ENCODE results near the gene PRRX2.
"Not testable (repeated sequence)": the region's sequence is repeated elsewhere in the genome, so short reads cannot be mapped to it uniquely, and the experiment has no call there.

The PRRX2 gene

DNA sequence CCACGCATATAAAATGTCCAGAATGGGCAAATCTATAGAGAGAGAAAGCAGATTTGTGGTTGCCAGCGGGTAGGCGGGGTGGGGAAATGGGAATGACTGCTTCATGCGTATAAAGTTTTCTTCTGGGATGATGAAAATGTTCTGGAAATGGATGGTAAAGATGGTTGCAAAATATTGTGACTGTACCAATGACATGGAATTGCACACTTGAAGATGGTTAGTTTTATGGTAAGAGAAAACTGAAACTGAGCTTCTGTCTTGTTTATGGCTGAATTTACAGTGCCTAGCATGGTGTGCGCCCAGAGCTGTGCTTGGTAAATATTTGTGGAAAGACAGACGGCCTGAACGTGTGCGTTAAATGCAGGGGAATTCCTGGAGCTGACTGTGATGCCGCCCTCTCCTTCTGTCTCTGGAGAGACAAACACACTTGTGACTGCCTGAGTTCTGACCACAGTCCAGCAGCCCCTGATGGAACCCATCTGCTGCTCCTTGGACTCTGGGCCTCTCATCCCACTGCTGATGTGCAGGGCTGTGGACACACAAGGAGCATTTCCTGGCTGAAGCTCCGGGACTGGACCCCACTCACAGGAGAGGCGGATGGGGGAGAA lies 96.0 kb downstream of the PRRX2 start:
- DNase-seq (ENCODE audit: low spot score): no peak

DNA sequence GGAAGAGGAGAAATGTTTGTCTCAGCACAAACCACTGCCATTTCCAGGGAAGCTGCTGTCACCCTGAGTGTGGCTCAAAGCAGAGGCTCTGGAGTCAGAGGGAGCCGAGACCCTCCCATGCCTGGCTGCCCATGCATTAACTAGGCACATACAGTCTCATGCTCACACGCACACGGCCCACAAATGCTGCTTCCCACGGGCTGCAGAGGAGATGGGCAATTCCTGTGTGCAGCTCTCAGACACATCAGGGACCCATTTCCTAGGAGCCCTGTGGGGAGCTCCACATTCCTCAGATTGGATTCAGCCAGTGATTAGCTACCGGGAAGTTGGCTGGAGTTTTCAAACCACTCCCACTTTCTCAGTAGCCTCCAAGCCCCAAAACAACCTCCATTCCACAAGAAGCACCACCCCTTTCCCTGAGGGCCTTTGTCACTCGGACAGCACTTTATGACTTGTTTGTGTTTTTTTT lies 96.5 kb downstream of the PRRX2 start:
- no peak for DNase-seq (ENCODE audit: low spot score)

DNA sequence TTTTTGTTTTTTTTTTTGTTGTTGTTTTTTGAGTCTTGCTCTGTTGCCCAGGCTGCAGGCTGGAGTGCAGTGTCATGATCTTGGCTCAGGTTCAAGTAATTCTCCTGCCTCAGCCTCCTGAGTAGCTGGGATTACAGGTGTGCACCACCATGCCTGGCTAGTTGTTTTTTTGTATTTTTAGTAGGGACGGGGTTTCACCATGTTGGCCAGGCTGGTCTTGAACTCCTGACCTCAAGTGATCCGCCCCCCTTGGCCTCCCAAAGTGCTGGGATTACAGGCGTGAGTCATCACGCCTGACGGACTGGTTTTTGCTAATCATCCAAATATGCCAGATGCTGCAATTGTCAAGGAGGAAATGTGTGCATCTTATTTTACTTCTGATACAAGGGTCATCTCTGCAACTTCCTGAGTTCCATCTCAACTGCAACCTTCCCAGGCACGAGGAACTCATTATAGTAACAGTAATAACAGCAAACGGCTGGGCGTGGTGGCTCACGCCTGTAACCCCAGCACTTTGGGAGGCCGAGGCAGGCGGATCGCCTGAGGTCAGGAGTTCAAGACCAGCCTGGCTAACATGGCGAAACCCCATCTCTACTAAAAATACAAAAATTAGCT lies 97.0 kb downstream of the PRRX2 start:
- not testable (repeated sequence) for DNase-seq (ENCODE audit: low spot score)

DNA sequence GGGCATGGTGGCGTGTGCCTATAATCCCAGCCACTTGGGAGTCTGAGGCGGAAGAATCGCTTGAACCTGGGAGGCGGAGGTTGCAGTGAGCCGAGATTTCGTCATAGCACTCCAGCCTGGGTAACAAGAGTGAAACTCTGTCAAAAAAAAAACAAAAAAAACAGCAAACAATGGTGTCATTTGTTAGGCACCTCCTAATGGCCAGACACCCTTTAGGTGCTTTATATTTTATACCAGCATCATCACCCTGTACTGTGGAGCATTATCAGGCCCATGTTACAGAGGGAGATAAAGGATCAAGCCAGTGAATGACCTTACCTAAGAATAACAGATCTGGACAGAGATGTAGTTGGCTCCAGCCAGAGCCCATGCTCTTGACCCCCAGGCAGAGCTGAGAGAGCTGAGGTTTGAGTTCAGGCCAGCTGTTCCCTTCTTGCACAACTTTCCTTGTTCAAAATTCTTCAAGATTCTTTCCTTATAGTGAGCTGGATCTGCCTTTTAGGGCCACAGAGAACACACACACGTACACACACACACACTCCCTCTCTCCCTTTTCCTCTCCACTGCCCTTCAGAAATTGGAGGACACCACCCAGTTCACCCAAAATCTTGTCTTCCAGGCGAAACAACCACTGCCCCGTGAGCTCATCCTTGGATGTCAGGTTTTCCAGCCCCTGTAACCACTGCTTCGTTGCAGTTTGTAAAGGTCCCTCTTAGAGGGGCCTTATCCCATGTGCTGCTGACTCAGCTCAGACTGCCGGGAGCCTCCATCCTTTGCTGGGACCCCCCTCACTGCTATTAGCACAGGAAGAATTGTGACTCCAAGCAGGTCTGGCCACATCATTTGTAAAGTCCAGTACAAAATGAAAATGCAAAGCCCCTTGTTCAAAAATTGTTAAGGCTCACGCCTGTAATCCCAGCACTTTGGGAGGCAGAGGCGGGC lies 97.8 kb downstream of the PRRX2 start:
- no peak for DNase-seq (ENCODE audit: low spot score)

DNA sequence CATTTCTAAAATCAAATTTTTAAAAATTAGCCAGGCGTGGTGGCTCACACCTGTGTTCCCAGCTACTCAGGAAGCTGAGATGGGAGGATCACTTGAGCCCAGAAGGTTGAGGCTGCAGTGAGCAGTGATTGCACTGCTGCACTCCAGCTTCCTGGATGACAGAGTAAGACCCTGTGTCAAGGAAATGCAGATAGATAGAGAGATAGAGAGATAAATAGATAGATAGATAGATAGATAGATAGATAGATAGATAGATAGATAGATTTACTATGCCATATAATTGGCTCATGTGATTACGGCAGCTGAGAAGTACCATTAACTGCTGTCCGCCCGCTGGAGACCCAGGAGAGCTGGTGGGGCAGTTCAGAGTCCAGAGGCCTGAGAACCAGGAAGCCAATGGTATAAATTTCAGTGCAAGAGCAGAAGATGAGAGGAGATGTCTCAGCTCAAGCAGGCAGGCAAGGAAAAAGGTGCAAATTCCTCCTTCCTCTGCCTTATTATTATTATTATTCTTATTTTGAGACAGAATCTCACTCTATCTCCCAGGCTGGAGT lies 100.4 kb downstream of the PRRX2 start:
- no peak for DNase-seq (ENCODE audit: low spot score)

DNA sequence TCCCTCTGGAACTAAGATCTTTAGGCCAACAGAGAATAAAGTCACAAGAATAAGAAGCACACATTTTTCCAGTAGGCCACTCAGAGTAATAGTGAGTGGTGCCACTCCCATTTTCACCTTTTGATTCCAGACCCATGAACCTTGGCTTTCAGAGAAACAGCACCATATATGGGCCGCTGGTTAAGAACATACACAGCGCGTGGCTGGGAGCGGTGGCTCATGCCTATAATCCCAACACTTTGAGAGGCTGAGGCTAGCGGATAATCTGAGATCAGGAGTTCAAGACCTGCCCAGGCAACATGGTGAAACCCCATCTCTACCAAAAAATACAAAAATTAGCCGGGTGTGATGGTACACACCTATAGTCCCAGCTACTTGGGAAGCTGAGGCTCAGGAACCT lies 103.0 kb downstream of the PRRX2 start:
- no peak for DNase-seq (ENCODE audit: low spot score)

DNA sequence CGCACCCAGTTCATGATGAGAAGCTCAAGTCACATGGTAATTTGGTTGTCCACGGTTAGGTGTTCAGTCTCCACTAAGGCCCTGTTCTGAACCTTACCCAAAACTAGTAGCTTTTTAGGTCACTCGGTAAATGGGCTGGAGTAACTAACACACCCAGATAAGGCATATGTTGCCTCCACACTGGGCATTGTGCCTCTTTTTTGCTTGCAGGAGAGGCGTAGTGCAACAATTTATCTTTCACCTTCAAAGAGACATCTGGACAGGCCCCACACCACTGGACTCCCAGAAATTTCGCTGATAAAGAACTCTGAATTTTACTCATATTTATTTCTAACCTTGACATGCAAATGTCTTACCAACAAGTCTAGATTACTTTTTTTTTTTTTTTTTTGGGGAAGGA lies 104.2 kb downstream of the PRRX2 start:
- DNase-seq (ENCODE audit: low spot score): no peak

DNA sequence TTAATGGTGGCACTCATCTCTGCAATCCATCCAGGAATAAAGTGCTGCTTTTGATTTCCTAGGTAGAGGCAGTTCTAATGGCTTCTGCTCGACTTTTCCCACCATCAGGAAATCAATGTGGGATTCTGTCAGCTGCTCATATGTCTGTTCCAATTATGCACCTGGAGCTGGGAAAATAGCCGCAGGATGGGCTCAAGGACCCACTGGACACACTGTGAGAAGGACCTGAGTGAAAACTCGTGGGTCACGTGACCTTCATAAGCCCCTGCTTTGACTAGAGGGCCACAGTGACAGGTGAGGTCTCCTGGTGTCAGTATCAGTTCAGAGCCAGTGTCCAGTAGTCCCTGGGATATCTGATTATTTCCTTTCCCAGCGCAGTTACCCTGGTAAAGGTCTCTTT lies 105.3 kb downstream of the PRRX2 start:
- DNase-seq (ENCODE audit: low spot score): no peak
